ENCODE results near the gene PITPNM3. TPM values are rescaled to one million over a fixed set of nuclear protein-coding genes. Genes with fewer than 3 reads are reported as not detected.

PITPNM3 gene
- total RNA-seq, 4 donors from 2014 or later = 0.13 to 0.87 (median 0.41) TPM

DNA sequence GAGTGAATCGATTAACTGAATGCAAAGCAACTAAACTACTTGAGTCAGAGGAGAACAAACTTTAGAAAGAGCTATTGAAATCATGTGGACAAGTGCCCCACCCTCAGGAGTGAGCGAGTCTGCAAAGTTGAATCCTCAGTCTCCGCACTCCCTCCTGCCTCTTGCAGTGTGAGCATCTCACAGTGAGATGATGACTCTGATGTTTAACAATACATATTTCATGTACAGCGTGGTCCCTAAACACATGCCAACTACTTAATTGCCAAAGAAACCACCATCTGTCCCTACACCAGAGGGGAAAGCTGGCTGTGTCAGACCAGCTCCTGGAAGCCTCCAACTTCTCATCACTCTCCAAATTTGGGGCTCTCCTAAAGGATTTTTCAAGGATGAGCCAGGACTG, 80.9 kb downstream of the PITPNM3 start:
- no peak for ATAC-seq
- Histone ChIP-seq H3K4me3 (no peak overlapping the region), H3K27ac (no peak overlapping the region), H3K9me3 (no peaks in the 10 kb centered on the region), H3K4me1 (peaks cover 4 to 6% of the 10 kb centered on the region in 2 donors), H3K36me3 (no peaks in the 10 kb centered on the region), H3K27me3 (no peaks in the 10 kb centered on the region)
- intact Hi-C loops (cut with DNase I; ENCODE audit: low total_unique reads) = loop anchor here (10.0 kb wide), 1 partner anchor 79 kb away; the partner anchor contains the start of gene PITPNM3
- no peak for DNase-seq
- in situ Hi-C loops (cut with MboI; ENCODE audit: low sequenced_read_pairs in 4 of 4) = no loop called here
- no peak for TF ChIP-seq POLR2A (IDR thresholded peaks at IDR 0.05)
- TF ChIP-seq, protein P1, sequence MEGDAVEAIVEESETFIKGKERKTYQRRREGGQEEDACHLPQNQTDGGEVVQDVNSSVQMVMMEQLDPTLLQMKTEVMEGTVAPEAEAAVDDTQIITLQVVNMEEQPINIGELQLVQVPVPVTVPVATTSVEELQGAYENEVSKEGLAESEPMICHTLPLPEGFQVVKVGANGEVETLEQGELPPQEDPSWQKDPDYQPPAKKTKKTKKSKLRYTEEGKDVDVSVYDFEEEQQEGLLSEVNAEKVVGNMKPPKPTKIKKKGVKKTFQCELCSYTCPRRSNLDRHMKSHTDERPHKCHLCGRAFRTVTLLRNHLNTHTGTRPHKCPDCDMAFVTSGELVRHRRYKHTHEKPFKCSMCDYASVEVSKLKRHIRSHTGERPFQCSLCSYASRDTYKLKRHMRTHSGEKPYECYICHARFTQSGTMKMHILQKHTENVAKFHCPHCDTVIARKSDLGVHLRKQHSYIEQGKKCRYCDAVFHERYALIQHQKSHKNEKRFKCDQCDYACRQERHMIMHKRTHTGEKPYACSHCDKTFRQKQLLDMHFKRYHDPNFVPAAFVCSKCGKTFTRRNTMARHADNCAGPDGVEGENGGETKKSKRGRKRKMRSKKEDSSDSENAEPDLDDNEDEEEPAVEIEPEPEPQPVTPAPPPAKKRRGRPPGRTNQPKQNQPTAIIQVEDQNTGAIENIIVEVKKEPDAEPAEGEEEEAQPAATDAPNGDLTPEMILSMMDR (IDR thresholded peaks at IDR 0.05 in 4 of 5, conservative IDR thresholded peaks at IDR 0.05 in 1 of 5) = no peak

DNA sequence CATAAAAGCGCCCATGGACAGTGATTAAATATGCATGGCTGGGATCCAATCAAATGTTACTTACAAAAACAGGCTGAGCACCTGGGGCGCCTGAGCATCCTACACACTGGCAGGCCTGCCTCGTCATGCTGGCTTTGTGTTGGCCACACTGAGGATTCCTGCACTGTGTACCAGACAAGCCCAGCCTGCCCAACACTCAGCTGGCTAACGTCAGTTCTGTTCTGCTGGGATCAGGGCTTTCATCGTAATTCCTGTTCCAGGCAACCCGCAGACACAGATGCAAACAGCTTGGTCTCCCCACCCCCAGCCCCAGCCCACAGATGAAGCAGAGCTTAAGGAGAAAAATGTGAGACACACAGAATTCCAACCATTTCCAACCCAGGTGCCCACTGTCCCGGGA, 81.4 kb downstream of the PITPNM3 start:
- Histone ChIP-seq H3K36me3 (no peaks in the 10 kb centered on the region), H3K4me1 (peaks cover 4 to 6% of the 10 kb centered on the region in 2 donors), H3K27ac (no peak overlapping the region), H3K9me3 (no peaks in the 10 kb centered on the region), H3K27me3 (no peaks in the 10 kb centered on the region), H3K4me3 (no peak overlapping the region)
- DNase-seq (no peak), ATAC-seq (no peak)
- intact Hi-C loops (cut with DNase I; ENCODE audit: low total_unique reads) = loop anchor here (10.0 kb wide), 1 partner anchor 80 kb away; the partner anchor contains the start of gene PITPNM3
- no peak for TF ChIP-seq POLR2A (IDR thresholded peaks at IDR 0.05)
- TF ChIP-seq, protein P1 (IDR thresholded peaks at IDR 0.05 in 4 of 5, conservative IDR thresholded peaks at IDR 0.05 in 1 of 5) = no peak
- in situ Hi-C loops (cut with MboI; ENCODE audit: low sequenced_read_pairs in 4 of 4) = loop anchor here in 1 of 4 donors (25.0 kb wide), 1 partner anchor 112 kb away; no protein-coding TSS in a partner anchor

DNA sequence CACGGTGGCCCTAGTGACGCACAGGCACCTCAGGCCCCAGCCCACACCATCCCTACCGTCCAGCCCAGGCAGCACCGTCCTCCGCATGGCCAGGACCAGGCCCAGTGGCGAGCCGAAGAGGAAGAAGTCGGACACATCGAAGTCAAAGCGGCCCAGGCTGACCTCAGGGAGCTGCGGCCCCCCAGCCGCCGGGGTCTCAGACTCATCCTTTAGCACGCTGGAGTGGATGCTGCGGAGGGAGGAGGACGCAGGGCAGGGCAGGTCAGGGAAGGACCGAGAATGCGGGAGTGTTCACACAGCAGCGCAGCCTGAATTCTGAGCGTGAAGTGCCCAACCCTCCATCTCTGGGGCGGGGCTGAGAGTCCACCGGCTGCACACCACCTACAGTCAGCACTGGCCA, 82.0 kb downstream of the PITPNM3 start:
- no peaks in the 10 kb centered on the region for H3K9me3 ChIP-seq
- ATAC-seq (no peak), DNase-seq (no peak)
- H3K36me3 ChIP-seq = no peaks in the 10 kb centered on the region
- no peak overlapping the region for H3K4me3 ChIP-seq
- in situ Hi-C loops (cut with MboI; ENCODE audit: low sequenced_read_pairs in 4 of 4) (loop anchor here in 1 of 4 donors (25.0 kb wide), 1 partner anchor 113 kb away; no protein-coding TSS in a partner anchor), intact Hi-C loops (cut with DNase I; ENCODE audit: low total_unique reads) (loop anchor here (10.0 kb wide), 1 partner anchor 80 kb away; the partner anchor contains the start of gene PITPNM3)
- TF ChIP-seq, protein P1 (IDR thresholded peaks at IDR 0.05 in 4 of 5, conservative IDR thresholded peaks at IDR 0.05 in 1 of 5) = no peak
- TF ChIP-seq POLR2A (IDR thresholded peaks at IDR 0.05) = no peak
- H3K27me3 ChIP-seq = no peaks in the 10 kb centered on the region
- H3K27ac ChIP-seq = no peak overlapping the region
- peaks cover 4 to 6% of the 10 kb centered on the region in 2 donors for H3K4me1 ChIP-seq

DNA sequence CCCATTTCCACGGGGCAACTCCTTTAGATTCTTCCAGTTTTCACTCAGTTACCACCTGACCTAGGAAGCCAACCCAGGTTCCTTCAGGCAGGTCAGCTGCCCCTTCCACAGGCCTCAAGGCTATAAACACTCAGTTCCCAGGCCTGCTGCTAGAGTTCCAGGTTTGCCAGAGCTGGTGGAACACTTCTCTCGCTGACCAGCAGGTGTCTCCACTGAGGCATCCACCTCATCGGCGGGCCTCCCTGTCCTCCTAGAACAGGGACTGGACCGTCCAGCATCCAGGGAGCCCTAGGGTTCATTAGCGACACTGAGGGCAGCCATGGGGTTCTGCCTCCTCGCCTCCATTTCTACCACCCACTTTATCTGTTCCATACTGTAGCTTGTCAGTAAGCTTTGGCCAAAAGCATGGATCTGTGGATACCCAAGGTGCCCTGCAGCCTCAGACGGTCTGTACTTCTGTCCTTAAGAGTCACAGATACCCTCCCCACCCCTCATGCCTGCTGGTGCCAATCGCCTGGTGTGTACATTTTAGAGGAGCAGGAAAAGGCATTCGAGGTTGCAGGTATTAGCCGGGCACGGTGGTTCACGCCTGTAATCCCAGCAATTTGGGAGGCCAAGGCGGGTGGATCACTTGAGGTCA, 83.1 kb downstream of the PITPNM3 start:
- Histone ChIP-seq H3K36me3 (no peaks in the 10 kb centered on the region), H3K27me3 (no peaks in the 10 kb centered on the region), H3K27ac (no peak overlapping the region), H3K9me3 (no peaks in the 10 kb centered on the region), H3K4me1 (peaks cover 4 to 6% of the 10 kb centered on the region in 2 donors), H3K4me3 (no peak overlapping the region)
- intact Hi-C loops (cut with DNase I; ENCODE audit: low total_unique reads) = loop anchor here (2.0 to 10.0 kb wide), 2 partner anchors 82 to 168 kb away; partner anchors contain the start of genes KIAA0753, PITPNM3 and TXNDC17
- in situ Hi-C loops (cut with MboI; ENCODE audit: low sequenced_read_pairs in 4 of 4) = loop anchor here in 1 of 4 donors (25.0 kb wide), 1 partner anchor 114 kb away; no protein-coding TSS in a partner anchor
- DNase-seq (peak; percentile 33 to 36), ATAC-seq (peak; percentile 81 to 82)
- TF ChIP-seq, protein P1 (IDR thresholded peaks at IDR 0.05 in 4 of 5, conservative IDR thresholded peaks at IDR 0.05 in 1 of 5) = peak; percentile 55 to 93 (median 80)
- no peak for TF ChIP-seq POLR2A (IDR thresholded peaks at IDR 0.05)
